ENCODE measurements around the gene VTA1.

DNA sequence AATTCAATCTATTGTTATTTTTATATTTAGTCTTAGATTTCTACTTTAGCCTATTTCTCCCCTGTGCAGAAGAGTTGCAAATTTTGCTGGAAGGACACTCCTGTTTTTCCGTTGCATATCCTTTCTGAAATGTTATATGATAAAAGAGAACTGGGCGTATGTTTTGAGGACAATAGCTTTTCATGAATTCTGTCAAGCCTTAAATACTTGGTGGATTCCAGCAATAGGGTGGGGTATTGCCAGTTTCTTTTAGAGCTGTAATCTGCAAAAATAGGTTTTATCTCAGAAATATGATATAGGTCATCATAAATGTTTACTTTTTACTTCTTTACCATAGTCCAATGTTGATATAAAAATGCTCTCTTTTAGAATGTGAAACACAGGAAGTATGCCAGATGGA is 42.0 kb downstream of the VTA1 start:
- no peak for TF ChIP-seq BHLHE40 (IDR thresholded peaks at IDR 0.05; ENCODE audit: borderline replicate concordance)
- TF ChIP-seq SP1 (IDR thresholded peaks at IDR 0.05) = no peak
- TF ChIP-seq HDGF (IDR thresholded peaks at IDR 0.05; ENCODE audit: borderline replicate concordance) = no peak
- no peak for TF ChIP-seq FOXA1 (IDR thresholded peaks at IDR 0.05)
- TF ChIP-seq ELF4 (IDR thresholded peaks at IDR 0.05) = no peak
- TF ChIP-seq FOXK2 (IDR thresholded peaks at IDR 0.05) = no peak
- no peak for TF ChIP-seq NFRKB (IDR thresholded peaks at IDR 0.05)
- no peak for TF ChIP-seq FOXM1 (IDR thresholded peaks at IDR 0.05; ENCODE audit: borderline replicate concordance)
- no peak for TF ChIP-seq CTBP1 (IDR thresholded peaks at IDR 0.05; ENCODE audit: borderline replicate concordance)
- TF ChIP-seq ARNT (IDR thresholded peaks at IDR 0.05) = no peak
- no peak for TF ChIP-seq SUZ12 (IDR thresholded peaks at IDR 0.05)
- TF ChIP-seq TARDBP (IDR thresholded peaks at IDR 0.05) = no peak
- no peak for TF ChIP-seq LEF1 (IDR thresholded peaks at IDR 0.05; ENCODE audit: borderline replicate concordance)
- TF ChIP-seq, protein P1, sequence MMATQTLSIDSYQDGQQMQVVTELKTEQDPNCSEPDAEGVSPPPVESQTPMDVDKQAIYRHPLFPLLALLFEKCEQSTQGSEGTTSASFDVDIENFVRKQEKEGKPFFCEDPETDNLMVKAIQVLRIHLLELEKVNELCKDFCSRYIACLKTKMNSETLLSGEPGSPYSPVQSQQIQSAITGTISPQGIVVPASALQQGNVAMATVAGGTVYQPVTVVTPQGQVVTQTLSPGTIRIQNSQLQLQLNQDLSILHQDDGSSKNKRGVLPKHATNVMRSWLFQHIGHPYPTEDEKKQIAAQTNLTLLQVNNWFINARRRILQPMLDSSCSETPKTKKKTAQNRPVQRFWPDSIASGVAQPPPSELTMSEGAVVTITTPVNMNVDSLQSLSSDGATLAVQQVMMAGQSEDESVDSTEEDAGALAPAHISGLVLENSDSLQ (IDR thresholded peaks at IDR 0.05) = no peak

All from HEK293T (cell line).